Pancreas (tissue), 10 donors: ENCODE data around the gene GAN. TPM values are rescaled to one million over a fixed set of nuclear protein-coding genes. Genes with fewer than 3 reads are reported as not detected.

Experiments
- ATAC-seq, 4 donors: fragments of 200-7000 bp; cut with Tn5 transposase; one replicate each; pipeline versions ENCODE4 v1.8.0 to v1.9.1; 2020; ENCODE audit warnings: mild to moderate bottlenecking in 4 of 4, moderate library complexity in 4 of 4
- DNase-seq, 6 donors: peaks; one replicate each; pipeline ENCODE4 v3.0.0-alpha.2; 2020
- FAIRE-seq: peaks from 2 replicates; lab custom pipeline; 2012; peaks lifted over from hg19 to GRCh38; lab: Jason Lieb, UNC
- H3K27ac ChIP-seq, 4 donors: fragments of 200-600 bp; sonication (generic); 1 replicate in 3 of 4; 2 replicates in 1 of 4; pipeline versions ENCODE4 v1.5.0 to v1.8.0; 2020
- H3K27me3 ChIP-seq, 4 donors: fragments of 200-600 bp; one replicate each; pipeline ENCODE4 v1.8.0; 2021
- H3K36me3 ChIP-seq, 3 donors: fragments of 200-600 bp; sonication (generic) in 1 of 3; one replicate each; pipeline versions ENCODE4 v1.5.0 to v1.8.0; 2020 to 2021
- H3K4me1 ChIP-seq, 3 donors: fragments of 200-600 bp; one replicate each; pipeline ENCODE4 v1.8.0; 2021
- H3K4me3 ChIP-seq, 4 donors: fragments of 200-600 bp; sonication (generic) in 2 of 4; one replicate each; pipeline versions ENCODE4 v1.5.0 to v1.8.0; 2020 to 2021
- H3K9me3 ChIP-seq, 4 donors: fragments of 200-600 bp; one replicate each; pipeline ENCODE4 v1.8.0; 2021
- CTCF ChIP-seq, 4 donors: fragments of 200-600 bp; sonication (generic) in 3 of 4; IDR thresholded peaks; one replicate each; pipeline versions ENCODE4 v1.5.0 to v1.8.0; 2021; ENCODE audit warnings: antibody characterized with exemption in 4 of 4
- WGBS, 2 donors: extraction: QIAGEN DNeasy Blood & Tissue Kit; methylation state at CpG; one replicate each; pipeline ENCODE4 v1.1.7; 2013; 5-methylcytosine and 5-hydroxymethylcytosine counted together
- intact Hi-C, 3 donors: fragments of 100-400 bp; cut with DNase I; formaldehyde crosslinking; loops; one replicate each; pipeline versions ENCODE4 v1.11.1 to v1.14.2; 2022
- polyA plus RNA-seq, 2 donors: library from polyadenylated mRNA; stranded (reverse); fragments of 200-250 nt; gene quantifications; one replicate each; pipeline ENCODE4 v1.2.3, GENCODE V29; 2013
- total RNA-seq, 6 donors: library from RNA; stranded (reverse); fragmentation: NEBNext Ultra II Directional in 4 of 6; extraction: Animal tissue kit (Norgen Biotek cat#: 25700) in 4 of 6; gene quantifications; one replicate each; pipeline versions ENCODE4 v1.2.1 to v1.2.4, GENCODE V29; 2021 to 2023
- donor health status: healthy with polysubstance abuse.
- donor health status: DM: no; HTN: no; CAD: no; lungs with moderate emphysema.
- donor health status: DM: no; HTN: no; CAD: no.
- donor health status: control.
- donor health status: control.
- donor health status: Bipolar disorder and iron deficiency.
- donor health status: DM: yes; HTN: yes; CAD: no.
- donor health status: DM: no; HTN: no; CAD: no.
- donor health status: DM: no; HTN: no; CAD: no.
- donor health status: DM: yes; HTN: yes; CAD: no.

GAN gene
- total and polyA plus RNA-seq, 8 donors, result 0.68 to 4.8 (median 3.8) TPM

GRCh38 chr16:81432937-81433557, 118.3 kb downstream of the GAN start:
- Histone ChIP-seq H3K36me3 (no peaks in the 10 kb centered on the region), H3K9me3 (no peaks in the 10 kb centered on the region), H3K4me1 (no peaks in the 10 kb centered on the region), H3K4me3 (no peak overlapping the region), H3K27me3 (no peaks in the 10 kb centered on the region), H3K27ac (no peak overlapping the region)
- WGBS, 2 donors, result 85 to 87% methylated on average over 14 of the region's 14 CpGs
- no peak for FAIRE-seq
- intact Hi-C loops, result no loop called here
- no peak for DNase-seq
- no peak for ATAC-seq
- no peak for TF ChIP-seq CTCF (IDR thresholded peaks at IDR 0.05)

- H3K27ac ChIP-seq, result no peak overlapping the region
- no peaks in the 10 kb centered on the region for H3K27me3 ChIP-seq
- H3K4me3 ChIP-seq, result no peak overlapping the region
- H3K36me3 ChIP-seq, result no peaks in the 10 kb centered on the region
- H3K4me1 ChIP-seq, result no peaks in the 10 kb centered on the region
- 68 to 72% methylated on average over 3 of the region's 3 CpGs for WGBS, 2 donors
- no peak for ATAC-seq
- intact Hi-C loops, result no loop called here
- FAIRE-seq, result no peak
- DNase-seq, result no peak
- no peak for TF ChIP-seq CTCF (IDR thresholded peaks at IDR 0.05)
- no peaks in the 10 kb centered on the region for H3K9me3 ChIP-seq
Measured at GRCh38 chr16:81435103-81435502, 120.3 kb downstream of the GAN start.

- WGBS, 2 donors, result 87 to 89% methylated on average over 2 of the region's 2 CpGs
- ATAC-seq (no peak), DNase-seq (no peak), FAIRE-seq (no peak)
- Histone ChIP-seq H3K9me3 (no peaks in the 10 kb centered on the region), H3K36me3 (no peaks in the 10 kb centered on the region), H3K4me1 (no peaks in the 10 kb centered on the region), H3K27ac (no peak overlapping the region), H3K4me3 (no peak overlapping the region), H3K27me3 (no peaks in the 10 kb centered on the region)
- TF ChIP-seq CTCF (IDR thresholded peaks at IDR 0.05), result no peak
- intact Hi-C loops, result no loop called here
Measured at GRCh38 chr16:81435567-81435966, 120.8 kb downstream of the GAN start.

- no peak for TF ChIP-seq CTCF (IDR thresholded peaks at IDR 0.05)
- DNase-seq (no peak), ATAC-seq (no peak), FAIRE-seq (no peak)
- H3K27me3 ChIP-seq, result no peaks in the 10 kb centered on the region
- no peaks in the 10 kb centered on the region for H3K9me3 ChIP-seq
- 88 to 95% methylated on average over 6 of the region's 6 CpGs for WGBS, 2 donors
- no peak overlapping the region for H3K27ac ChIP-seq
- H3K36me3 ChIP-seq, result no peaks in the 10 kb centered on the region
- intact Hi-C loops, result no loop called here
- H3K4me1 ChIP-seq, result no peaks in the 10 kb centered on the region
- H3K4me3 ChIP-seq, result no peak overlapping the region
Measured at GRCh38 chr16:81436386-81436785, 121.6 kb downstream of the GAN start.

DNA sequence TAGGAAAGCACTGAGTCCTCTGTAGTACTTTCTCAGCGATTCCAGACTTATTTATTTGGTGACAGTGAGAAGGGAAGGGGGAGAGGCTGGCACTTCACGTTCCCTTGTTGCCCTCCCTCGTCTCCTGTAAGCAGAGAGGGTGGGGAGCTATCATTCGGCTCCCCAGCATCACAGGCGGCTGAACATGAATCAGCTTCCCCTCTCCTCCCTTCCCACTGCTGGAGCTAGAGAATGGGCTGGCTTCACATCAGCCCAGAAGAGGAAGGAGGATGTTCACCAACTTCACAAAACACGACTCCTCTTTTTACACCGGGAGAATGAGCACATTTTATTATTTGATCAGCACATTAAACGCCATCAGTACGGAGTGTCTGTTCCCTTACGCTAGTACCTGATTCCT, 123.1 kb downstream of the GAN start:
- Histone ChIP-seq H3K27me3 (no peaks in the 10 kb centered on the region), H3K27ac (no peak overlapping the region), H3K4me3 (no peak overlapping the region), H3K36me3 (no peaks in the 10 kb centered on the region), H3K9me3 (no peaks in the 10 kb centered on the region), H3K4me1 (no peaks in the 10 kb centered on the region)
- no peak for TF ChIP-seq CTCF (IDR thresholded peaks at IDR 0.05)
- ATAC-seq (peak in 2 of 4 donors; percentile 38 to 42), DNase-seq (no peak), FAIRE-seq (no peak)
- 44 to 48% methylated on average over 10 of the region's 10 CpGs for WGBS, 2 donors
- intact Hi-C loops, result no loop called here
